SU-DHL-6 (cell line): Measurements from ENCODE around the gene CD244.

Experiments used
- H2AFZ ChIP-seq: fragments of 200-600 bp; sonication (generic); 2 replicates; pipeline ENCODE4 v1.6.1; 2014; ENCODE audit warnings: low read depth, mild to moderate bottlenecking, moderate library complexity, mixed read lengths, antibody characterized with exemption, low read length; ENCODE audit not compliant: severe bottlenecking
- H3F3A ChIP-seq: fragments of 200-600 bp; shearing (Covaris generic); 2 replicates; pipeline ENCODE4 v1.6.0; 2016; ENCODE audit warnings: antibody characterized with exemption, mild to moderate bottlenecking; ENCODE audit not compliant: insufficient read depth
- H3K27ac ChIP-seq: fragments of 200-600 bp; sonication (generic); 2 replicates; pipeline ENCODE4 v1.5.1; 2016; ENCODE audit warnings: low read depth, mild to moderate bottlenecking, low read length, moderate library complexity, mixed read lengths
- H3K27me3 ChIP-seq: fragments of 200-600 bp; sonication (generic), shearing (Covaris generic); 2 replicates; pipeline ENCODE4 v1.6.0; 2014; ENCODE audit warnings: mild to moderate bottlenecking, low read length
- H3K36me3 ChIP-seq: fragments of 200-600 bp; sonication (generic); 2 replicates; pipeline ENCODE4 v1.6.1; 2014; ENCODE audit warnings: mild to moderate bottlenecking, low read length, mixed read lengths
- H3K4me2 ChIP-seq: fragments of 300-600, 200-600 bp; shearing (Covaris generic), sonication (generic); 2 replicates; pipeline ENCODE4 v1.6.0; 2014; ENCODE audit warnings: low read length, low read depth, mild to moderate bottlenecking; ENCODE audit not compliant: poor library complexity, severe bottlenecking
- H3K4me3 ChIP-seq: fragments of 200-600 bp; sonication (generic); 2 replicates; pipeline ENCODE4 v1.5.1; 2014; ENCODE audit warnings: antibody characterized with exemption, low read length, mild to moderate bottlenecking, mixed read lengths; ENCODE audit not compliant: insufficient read depth, poor library complexity, severe bottlenecking
- H3K79me2 ChIP-seq: fragments of 200-600 bp; sonication (generic); 2 replicates; pipeline ENCODE4 v1.6.1; 2014; ENCODE audit warnings: mild to moderate bottlenecking, low read length, moderate library complexity; ENCODE audit not compliant: insufficient read depth
- H3K9ac ChIP-seq: fragments of 200-600 bp; sonication (generic); 2 replicates; pipeline ENCODE4 v1.7.0; 2014; ENCODE audit warnings: mild to moderate bottlenecking, low read length
- H3K9me2 ChIP-seq: fragments of 200-600 bp; sonication (generic); replicated peaks from 2 replicates; pipeline ENCODE4 v1.6.1; 2014; ENCODE audit warnings: low read length; ENCODE audit not compliant: insufficient read depth
- H3K9me3 ChIP-seq: fragments of 200-600 bp; sonication (generic); 2 replicates; pipeline ENCODE4 v1.6.1; 2014; ENCODE audit warnings: low read length, mixed read lengths; ENCODE audit not compliant: insufficient read depth
- H4K20me1 ChIP-seq: fragments of 200-600 bp; sonication (generic); 2 replicates; pipeline ENCODE4 v1.6.1; 2014; ENCODE audit warnings: low read depth, mild to moderate bottlenecking, antibody characterized with exemption, low read length, moderate library complexity, mixed read lengths
- CTCF ChIP-seq: fragments of 200-600 bp; sonication (generic); IDR thresholded peaks from one replicate; pipeline ENCODE4 v1.5.1; 2017; ENCODE audit warnings: antibody characterized with exemption, mild to moderate bottlenecking, low read length, moderate library complexity; ENCODE audit not compliant: insufficient read depth, poor library complexity, severe bottlenecking
- EZH2phosphoT487 ChIP-seq: fragments of 200-600 bp; sonication (generic), shearing (Covaris generic); conservative IDR thresholded peaks from 2 replicates; pipeline ENCODE4 v1.6.1; 2018; ENCODE audit warnings: mild to moderate bottlenecking, antibody characterized with exemption, low read length, moderate library complexity, mixed read lengths

The CD244 gene

DNA sequence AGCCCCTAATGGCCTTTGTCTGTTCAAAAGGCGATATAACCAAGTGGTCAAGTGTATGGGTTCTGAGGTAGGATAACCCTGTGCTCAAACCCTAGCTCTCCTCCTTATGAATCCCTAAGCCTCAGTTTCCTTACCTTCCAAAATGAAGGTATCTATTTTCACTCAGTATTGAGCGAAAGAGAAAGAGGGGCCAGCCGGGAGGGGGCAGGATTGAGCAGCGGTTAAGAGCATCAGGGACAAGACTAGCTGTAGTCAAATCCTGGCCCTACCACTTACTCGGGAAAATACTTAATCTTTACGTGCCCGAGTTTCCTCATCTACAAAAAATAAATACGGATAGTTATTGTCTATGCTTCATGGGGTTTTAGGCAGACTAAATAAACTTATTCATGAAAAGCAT, 41.1 kb downstream of the CD244 start:
- Histone ChIP-seq H3K9me3 (no peaks in the 10 kb centered on the region), H3K4me3 (no peak overlapping the region), H3F3A (no peaks in the 10 kb centered on the region), H3K9ac (no peak overlapping the region), H2AFZ (no peak overlapping the region), H3K36me3 (no peaks in the 10 kb centered on the region), H4K20me1 (no peaks in the 10 kb centered on the region), H3K9me2 (no peaks in the 10 kb centered on the region), H3K27me3 (no peaks in the 10 kb centered on the region), H3K4me2 (no peak overlapping the region), H3K79me2 (no peaks in the 10 kb centered on the region), H3K27ac (no peak overlapping the region)
- no peak for TF ChIP-seq EZH2phosphoT487
- no peak for TF ChIP-seq CTCF

DNA sequence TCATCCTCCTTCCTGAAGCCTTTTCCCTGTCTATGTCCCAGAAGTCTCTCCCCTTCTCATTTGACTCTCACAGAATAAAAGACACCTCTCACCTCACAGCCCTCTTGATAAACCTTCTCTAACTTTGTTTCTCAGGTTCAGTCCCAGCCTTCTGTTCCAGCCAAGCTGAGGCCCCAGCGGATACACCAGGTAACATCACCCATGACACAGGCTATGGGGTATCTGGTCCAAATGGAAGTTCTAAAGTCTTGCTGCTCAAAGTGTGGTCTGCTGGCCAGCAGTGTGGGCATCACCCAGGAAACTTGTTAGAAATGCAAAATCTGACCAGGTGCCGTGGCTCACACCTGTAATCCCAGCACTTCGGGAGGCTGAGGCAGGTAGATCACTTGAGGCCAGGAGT, 43.5 kb downstream of the CD244 start:
- Histone ChIP-seq H3K4me3 (no peak overlapping the region), H3K9me3 (no peaks in the 10 kb centered on the region), H3K27ac (no peak overlapping the region), H3K36me3 (no peaks in the 10 kb centered on the region), H4K20me1 (no peaks in the 10 kb centered on the region), H3K27me3 (no peaks in the 10 kb centered on the region), H3K79me2 (no peaks in the 10 kb centered on the region), H3F3A (no peaks in the 10 kb centered on the region), H3K9ac (no peak overlapping the region), H2AFZ (no peak overlapping the region), H3K9me2 (no peaks in the 10 kb centered on the region), H3K4me2 (no peak overlapping the region)
- no peak for TF ChIP-seq CTCF
- TF ChIP-seq EZH2phosphoT487, result no peak

DNA sequence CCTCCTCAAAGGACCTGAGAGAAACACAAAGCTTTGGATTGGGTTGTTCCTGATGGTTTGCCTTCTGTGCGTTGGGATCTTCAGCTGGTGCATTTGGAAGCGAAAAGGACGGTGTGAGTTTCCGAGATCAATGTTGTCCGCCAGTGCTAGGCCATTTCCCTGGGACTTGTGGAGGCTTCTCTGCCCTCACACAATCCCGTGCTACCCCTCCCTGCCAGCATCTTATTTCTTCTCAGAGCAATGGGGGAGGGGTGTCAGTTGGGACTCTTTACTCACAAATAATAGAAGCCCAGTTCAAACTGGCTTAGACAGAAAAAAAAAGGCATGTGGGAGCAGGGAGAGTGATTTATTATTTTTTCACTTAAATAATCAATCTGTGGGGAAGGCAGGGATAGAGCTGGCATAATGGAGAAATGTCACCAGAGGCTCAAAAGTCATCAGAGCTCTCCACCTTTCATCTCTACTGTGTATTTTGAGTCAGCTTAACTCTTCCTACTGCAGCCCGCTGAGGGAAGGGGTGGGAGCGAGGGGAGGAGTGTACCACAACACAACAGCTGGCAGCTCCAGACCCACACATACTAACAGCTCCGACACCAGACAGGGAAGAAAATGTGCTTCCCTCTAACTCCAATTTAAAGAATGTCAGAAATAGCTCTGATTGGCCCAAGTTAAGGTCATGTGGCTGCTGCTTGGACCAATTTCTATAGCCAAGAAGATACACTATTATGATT, 44.3 kb downstream of the CD244 start:
- no peak overlapping the region for H3K27ac ChIP-seq
- no peaks in the 10 kb centered on the region for H3K27me3 ChIP-seq
- no peak overlapping the region for H3K4me2 ChIP-seq

More for the DNA sequence above, 44.3 kb downstream of the CD244 start:
- H3K9me3 ChIP-seq, result no peaks in the 10 kb centered on the region
- no peaks in the 10 kb centered on the region for H4K20me1 ChIP-seq
- H3K36me3 ChIP-seq, result no peaks in the 10 kb centered on the region
- no peak overlapping the region for H2AFZ ChIP-seq
- no peaks in the 10 kb centered on the region for H3K79me2 ChIP-seq
- H3K4me3 ChIP-seq, result no peak overlapping the region
- TF ChIP-seq EZH2phosphoT487 (no peak), CTCF (no peak)
- H3K9ac ChIP-seq, result no peak overlapping the region
- no peaks in the 10 kb centered on the region for H3F3A ChIP-seq
- H3K9me2 ChIP-seq, result no peaks in the 10 kb centered on the region
